Hematopoietic multipotent progenitor cell treated with erythropoietin and hydrocortisone succinate and interleukin-3 and kit ligand, for 17 days (in vitro differentiated cells): ENCODE data around the gene MMP12.
"Not testable (repeated sequence)": the region's sequence is repeated elsewhere in the genome, so short reads cannot be mapped to it uniquely, and the experiment has no call there.

Experiments
- DNase-seq: peaks from one replicate; pipeline ENCODE4 v3.0.0-alpha.2; 2015; ENCODE audit warnings: low spot score

MMP12 gene

GRCh38 chr11:102874852-102875251 lies at the start of gene MMP12:
MMP12 (minus strand) TSS chr11:102874982; CDS start chr11:102874937, 45 bp downstream.
- DNase-seq, result no peak

DNA sequence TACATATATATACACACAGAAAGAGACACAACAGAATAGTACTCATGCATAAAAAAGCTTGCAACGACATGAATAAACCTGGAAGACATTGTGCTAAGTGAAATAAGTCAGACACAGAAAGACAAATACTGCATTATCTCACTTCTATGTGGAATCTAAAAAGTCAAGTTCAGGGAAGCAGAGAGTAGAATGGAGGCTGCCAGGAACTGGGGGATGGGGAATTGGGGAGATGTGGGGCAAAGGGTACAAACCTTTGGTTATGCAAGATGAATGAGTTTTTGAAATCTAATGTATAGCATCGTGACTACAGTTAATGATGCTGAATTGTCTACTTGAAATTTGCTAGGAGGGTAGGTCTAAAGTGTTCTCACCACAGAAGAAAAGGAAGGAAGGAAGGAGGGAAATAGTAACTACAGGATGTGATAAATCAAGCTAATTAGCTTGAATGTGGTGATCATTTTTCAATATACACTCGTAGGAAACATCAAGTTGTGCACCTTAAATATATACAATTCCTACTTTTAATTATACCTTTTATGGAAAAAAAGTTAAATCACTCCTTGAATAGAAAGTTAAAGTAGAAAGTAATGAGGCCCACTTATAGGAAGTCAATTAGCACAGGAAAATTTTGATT lies 46.9 kb upstream of the MMP12 start:
- no peak for DNase-seq

- no peak for DNase-seq
Observed at GRCh38 chr11:102920118-102920684, 45.4 kb upstream of the MMP12 start.

- no peak for DNase-seq
Observed at GRCh38 chr11:102915044-102915375, 40.2 kb upstream of the MMP12 start.

DNA sequence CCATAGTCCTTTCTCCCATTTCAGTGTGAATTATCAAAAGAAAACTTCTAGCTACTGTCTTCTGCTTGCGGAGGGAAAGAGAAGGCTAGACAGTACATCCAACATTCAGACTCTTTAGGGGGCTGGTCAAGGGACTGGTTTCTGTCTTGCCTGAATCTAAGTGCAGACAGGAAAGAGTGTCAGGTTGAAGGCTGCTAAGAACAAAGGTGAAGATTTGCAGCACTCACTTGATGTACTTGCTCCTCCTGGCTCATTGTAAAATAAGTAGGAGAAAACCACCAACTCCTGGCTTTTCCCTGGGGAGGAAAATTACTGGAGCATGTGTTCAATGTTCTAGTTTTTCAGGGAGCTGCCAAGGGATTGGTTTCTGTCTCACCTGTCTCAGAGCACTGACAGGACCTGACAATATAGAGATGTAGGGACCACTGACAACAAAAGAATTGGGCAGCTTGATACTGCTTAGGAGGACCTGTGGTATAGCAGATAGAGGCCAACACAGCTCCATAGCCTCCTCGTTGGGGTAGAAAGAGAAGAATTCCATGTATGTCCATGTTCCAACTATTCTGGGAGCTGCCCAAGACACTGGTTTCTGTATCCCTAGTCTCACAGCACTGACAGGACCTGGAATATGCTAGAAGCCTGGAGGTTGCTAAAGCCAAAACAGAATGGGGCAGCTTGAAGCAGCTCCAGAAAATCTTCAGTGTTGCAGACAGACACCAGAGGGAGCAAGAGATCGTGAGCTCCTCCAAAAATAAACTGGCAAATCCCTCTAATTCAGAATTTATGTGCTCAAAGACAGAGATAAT lies 39.7 kb upstream of the MMP12 start:
- DNase-seq, result no peak

- DNase-seq, result no peak
Observed at GRCh38 chr11:102912482-102912830, 37.7 kb upstream of the MMP12 start.

GRCh38 chr11:102911758-102912481 lies 37.1 kb upstream of the MMP12 start:
- no peak for DNase-seq

- not testable (repeated sequence) for DNase-seq
Observed at GRCh38 chr11:102905848-102906247, 31.1 kb upstream of the MMP12 start.

GRCh38 chr11:102903895-102904294 lies 29.1 kb upstream of the MMP12 start:
- DNase-seq, result not testable (repeated sequence)

GRCh38 chr11:102900346-102900745 lies 25.6 kb upstream of the MMP12 start:
- DNase-seq, result no peak

DNA sequence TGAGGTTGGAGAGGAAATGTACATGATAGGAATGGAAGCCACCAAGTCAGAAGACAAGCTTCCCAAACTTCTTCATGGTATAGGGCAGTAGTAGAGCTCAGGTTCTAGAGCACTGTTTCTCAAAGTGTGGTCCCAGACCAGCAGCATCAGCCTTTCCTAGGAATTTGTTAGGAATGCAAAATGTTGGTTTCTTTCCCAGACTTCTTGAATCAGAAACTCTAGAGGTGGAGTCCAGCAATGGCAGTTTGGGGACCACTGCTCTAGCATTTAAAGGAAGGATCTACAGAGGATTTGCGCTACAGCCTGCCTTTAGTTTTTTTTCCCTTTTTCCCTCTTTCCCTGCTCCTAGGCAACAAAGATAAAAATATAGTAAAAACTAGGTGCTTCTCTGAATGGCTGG lies 17.0 kb upstream of the MMP12 start:
- DNase-seq, result no peak

GRCh38 chr11:102886999-102887398 lies 12.2 kb upstream of the MMP12 start:
- no peak for DNase-seq

DNA sequence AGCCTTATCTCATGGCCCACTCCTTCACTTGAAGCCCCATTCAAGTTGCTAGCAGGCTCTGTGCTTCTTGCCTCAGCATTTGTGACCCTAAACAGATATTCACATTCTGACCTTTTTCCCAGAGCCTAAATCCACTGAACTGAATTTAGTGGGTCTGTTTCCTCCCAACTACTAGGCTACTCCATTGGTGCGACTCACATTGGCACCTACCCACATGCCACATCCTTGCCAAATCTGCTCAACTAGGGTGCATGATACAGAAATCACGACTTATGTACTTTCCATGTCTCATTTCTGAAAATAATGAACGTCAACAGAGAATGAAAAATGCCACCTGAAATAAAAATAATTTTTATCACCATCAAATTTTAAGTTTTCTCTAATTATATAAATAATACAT lies 8.4 kb upstream of the MMP12 start:
- DNase-seq, result no peak

- no peak for DNase-seq
Observed at GRCh38 chr11:102882389-102883024, 7.7 kb upstream of the MMP12 start.

- no peak for DNase-seq
Observed at GRCh38 chr11:102879801-102880200, 5.0 kb upstream of the MMP12 start.

GRCh38 chr11:102878595-102878994 lies 3.8 kb upstream of the MMP12 start:
- DNase-seq, result no peak

DNA sequence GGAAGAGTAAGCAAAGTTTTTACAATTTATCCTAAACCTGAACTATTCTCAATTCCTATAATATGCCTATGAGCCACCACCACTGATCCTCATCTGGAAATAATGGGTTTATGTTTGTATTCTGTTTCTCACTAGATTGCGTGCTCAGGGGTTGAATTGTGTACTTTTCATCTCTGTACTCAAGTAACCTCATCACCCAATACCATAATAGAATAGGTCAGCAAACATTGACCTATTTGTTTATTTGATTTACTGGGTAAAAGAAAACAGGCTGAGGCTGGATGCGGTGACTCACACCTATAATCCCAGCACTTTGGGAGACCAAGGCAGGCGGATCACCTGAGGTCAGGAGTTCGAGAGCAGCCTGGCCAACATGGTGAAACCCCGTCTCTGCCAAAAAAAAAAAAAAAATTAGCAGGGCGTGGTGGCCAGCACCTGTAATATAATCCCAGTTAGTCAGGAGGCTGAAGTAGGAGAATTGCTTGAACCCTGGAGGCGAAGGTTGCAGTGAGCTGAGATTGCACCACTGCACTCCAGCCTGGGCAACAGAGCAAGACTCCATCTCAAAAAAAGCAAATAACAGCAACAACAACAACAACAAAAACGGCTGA lies 5.3 kb downstream of the MMP12 start:
- DNase-seq, result not testable (repeated sequence)

- no peak for DNase-seq
Observed at GRCh38 chr11:102868339-102868738, 6.4 kb downstream of the MMP12 start.

GRCh38 chr11:102864724-102865123 lies 10.1 kb downstream of the MMP12 start:
- no peak for DNase-seq

- DNase-seq, result no peak
Observed at GRCh38 chr11:102853956-102854355, 20.8 kb downstream of the MMP12 start.

- no peak for DNase-seq
Observed at GRCh38 chr11:102853055-102853454, 21.7 kb downstream of the MMP12 start.
